Loucy (cell line): ENCODE measurements around the gene UPF1.
"Not testable (repeated sequence)": the region's sequence is repeated elsewhere in the genome, so short reads cannot be mapped to it uniquely, and the experiment has no call there.

Source experiments
- H2AFZ ChIP-seq: fragments of 200-600 bp; sonication (generic); 2 replicates; pipeline ENCODE4 v1.6.0; 2016; ENCODE audit warnings: antibody characterized with exemption, mild to moderate bottlenecking, low read length, moderate library complexity
- H3F3A ChIP-seq: fragments of 200-600 bp; 2 replicates; pipeline ENCODE4 v1.6.0; 2016; ENCODE audit warnings: antibody characterized with exemption, low read depth, mild to moderate bottlenecking
- H3K27me3 ChIP-seq: fragments of 200-600 bp; sonication (generic); 2 replicates; pipeline ENCODE4 v1.6.1; 2014; ENCODE audit warnings: low read length, mild to moderate bottlenecking; ENCODE audit not compliant: insufficient read depth, poor library complexity, severe bottlenecking
- H3K36me3 ChIP-seq: fragments of 200-600 bp; sonication (generic); 2 replicates; pipeline ENCODE4 v1.6.1; 2016; ENCODE audit warnings: low read length; ENCODE audit not compliant: insufficient read depth
- H3K4me1 ChIP-seq: fragments of 200-600 bp; sonication (generic); 2 replicates; pipeline ENCODE4 v1.5.1; 2014; ENCODE audit warnings: low read length, mild to moderate bottlenecking; ENCODE audit not compliant: insufficient read depth, poor library complexity, severe bottlenecking
- H3K4me2 ChIP-seq: fragments of 200-600 bp; sonication (generic); 2 replicates; pipeline ENCODE4 v1.6.0; 2014; ENCODE audit warnings: antibody characterized with exemption, low read length, low read depth, mild to moderate bottlenecking; ENCODE audit not compliant: poor library complexity, severe bottlenecking
- H3K4me3 ChIP-seq: fragments of 200-600 bp; sonication (generic); 2 replicates; pipeline ENCODE4 v1.5.1; 2014; ENCODE audit warnings: low read length, mild to moderate bottlenecking, mixed read lengths; ENCODE audit not compliant: poor library complexity, severe bottlenecking
- H3K79me2 ChIP-seq: fragments of 200-600 bp; sonication (generic); 2 replicates; pipeline ENCODE4 v1.6.1; 2014; ENCODE audit warnings: low read length; ENCODE audit not compliant: insufficient read depth
- H3K9ac ChIP-seq: fragments of 200-600 bp; sonication (generic); 2 replicates; pipeline ENCODE4 v1.6.0; 2014; ENCODE audit warnings: mild to moderate bottlenecking, low read depth, low read length, moderate library complexity; ENCODE audit not compliant: poor library complexity, severe bottlenecking
- H3K9me2 ChIP-seq: fragments of 200-600 bp; sonication (generic); replicated peaks from 2 replicates; pipeline ENCODE4 v1.6.1; 2016; ENCODE audit warnings: low read depth, low read length, mixed read lengths
- H3K9me3 ChIP-seq: fragments of 200-600 bp; sonication (generic); 2 replicates; pipeline ENCODE4 v1.6.1; 2014; ENCODE audit warnings: mild to moderate bottlenecking, antibody characterized with exemption, low read length, low read depth; ENCODE audit not compliant: insufficient read depth
- H4K20me1 ChIP-seq: fragments of 200-600 bp; sonication (generic); 2 replicates; pipeline ENCODE4 v1.6.0; 2014; ENCODE audit warnings: antibody characterized with exemption, low read length, mild to moderate bottlenecking; ENCODE audit not compliant: insufficient read depth, poor library complexity, severe bottlenecking
- EZH2phosphoT487 ChIP-seq: fragments of 200-600 bp; IDR thresholded peaks from 2 replicates; pipeline ENCODE4 v1.6.1; 2018; ENCODE audit warnings: antibody characterized with exemption, mild to moderate bottlenecking, moderate library complexity, borderline replicate concordance
- TF ChIP-seq, protein P1 (sequence below): fragments of 200-600 bp; sonication (generic); conservative IDR thresholded peaks from 2 replicates; pipeline ENCODE4 v1.5.1; 2014; ENCODE audit warnings: mild to moderate bottlenecking, antibody characterized with exemption, low read length

Gene UPF1

DNA sequence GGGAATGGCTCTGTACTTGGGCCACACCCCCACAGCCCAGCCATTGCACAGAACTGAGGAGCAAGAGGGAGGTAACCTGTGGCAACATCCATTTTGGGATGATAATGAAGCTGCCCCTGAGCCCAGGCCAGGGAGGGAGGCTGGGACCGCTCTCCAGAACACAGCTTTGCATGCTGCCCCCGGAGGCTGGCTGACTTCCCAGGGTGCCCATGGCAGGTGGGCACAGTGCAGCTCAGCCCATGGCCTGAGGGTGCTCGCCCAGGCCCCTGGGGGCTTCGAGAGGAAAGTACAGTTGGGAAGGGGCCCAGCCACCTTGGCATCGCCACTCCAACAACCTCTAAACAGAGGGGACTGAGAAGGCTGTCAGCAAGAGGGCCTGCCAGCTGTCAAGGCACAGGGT is 81.7 kb downstream of the UPF1 start:
- Histone ChIP-seq H3K36me3 (no peaks in the 10 kb centered on the region; the same call in 1 of the 2 replicates), H3K9ac (no peak overlapping the region), H3K9me2 (no peaks in the 10 kb centered on the region), H2AFZ (no peak overlapping the region), H3K9me3 (no peaks in the 10 kb centered on the region), H3K79me2 (peaks cover 53% of the 10 kb centered on the region), H3K4me2 (no peak overlapping the region), H3K4me3 (no peak overlapping the region), H3K4me1 (peaks cover 3% of the 10 kb centered on the region), H3F3A (no peaks in the 10 kb centered on the region), H3K27me3 (no peaks in the 10 kb centered on the region), H4K20me1 (peaks cover 13% of the 10 kb centered on the region)
- no peak for TF ChIP-seq EZH2phosphoT487
- TF ChIP-seq, protein P1, sequence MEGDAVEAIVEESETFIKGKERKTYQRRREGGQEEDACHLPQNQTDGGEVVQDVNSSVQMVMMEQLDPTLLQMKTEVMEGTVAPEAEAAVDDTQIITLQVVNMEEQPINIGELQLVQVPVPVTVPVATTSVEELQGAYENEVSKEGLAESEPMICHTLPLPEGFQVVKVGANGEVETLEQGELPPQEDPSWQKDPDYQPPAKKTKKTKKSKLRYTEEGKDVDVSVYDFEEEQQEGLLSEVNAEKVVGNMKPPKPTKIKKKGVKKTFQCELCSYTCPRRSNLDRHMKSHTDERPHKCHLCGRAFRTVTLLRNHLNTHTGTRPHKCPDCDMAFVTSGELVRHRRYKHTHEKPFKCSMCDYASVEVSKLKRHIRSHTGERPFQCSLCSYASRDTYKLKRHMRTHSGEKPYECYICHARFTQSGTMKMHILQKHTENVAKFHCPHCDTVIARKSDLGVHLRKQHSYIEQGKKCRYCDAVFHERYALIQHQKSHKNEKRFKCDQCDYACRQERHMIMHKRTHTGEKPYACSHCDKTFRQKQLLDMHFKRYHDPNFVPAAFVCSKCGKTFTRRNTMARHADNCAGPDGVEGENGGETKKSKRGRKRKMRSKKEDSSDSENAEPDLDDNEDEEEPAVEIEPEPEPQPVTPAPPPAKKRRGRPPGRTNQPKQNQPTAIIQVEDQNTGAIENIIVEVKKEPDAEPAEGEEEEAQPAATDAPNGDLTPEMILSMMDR, result no peak

DNA sequence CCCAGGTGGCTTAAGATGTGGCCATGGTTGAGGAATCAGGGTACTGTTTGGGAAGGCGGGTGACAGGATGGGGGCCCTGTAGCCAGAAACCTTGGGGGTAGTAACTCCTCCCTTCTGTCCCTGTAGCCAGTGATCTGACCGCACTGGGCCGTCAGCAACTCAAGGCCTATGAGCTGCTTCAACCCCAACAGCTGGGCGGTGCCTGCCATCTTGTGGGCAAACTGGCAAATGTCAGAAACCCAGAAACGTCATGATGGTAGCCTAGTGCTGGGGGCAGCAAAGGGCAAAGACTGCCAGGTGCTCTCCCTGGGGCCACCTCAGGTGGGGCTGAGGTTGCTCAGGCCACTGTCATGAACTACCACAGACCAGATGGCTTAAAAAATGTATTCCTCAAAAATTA is 83.9 kb downstream of the UPF1 start:
- Histone ChIP-seq H3K27me3 (no peaks in the 10 kb centered on the region), H3K9ac (peak overlapping the region; percentile 2), H2AFZ (no peak overlapping the region), H3K4me2 (peak overlapping the region; percentile 44), H3K36me3 (no peaks in the 10 kb centered on the region; the same call in 1 of the 2 replicates), H3F3A (no peaks in the 10 kb centered on the region), H3K9me2 (no peaks in the 10 kb centered on the region), H3K4me3 (no peak overlapping the region), H3K9me3 (no peaks in the 10 kb centered on the region), H3K4me1 (peaks cover 3% of the 10 kb centered on the region), H4K20me1 (peaks cover 16% of the 10 kb centered on the region), H3K79me2 (peaks cover 70% of the 10 kb centered on the region)
- TF ChIP-seq EZH2phosphoT487, result no peak
- TF ChIP-seq, protein P1, result peak; percentile 69

DNA sequence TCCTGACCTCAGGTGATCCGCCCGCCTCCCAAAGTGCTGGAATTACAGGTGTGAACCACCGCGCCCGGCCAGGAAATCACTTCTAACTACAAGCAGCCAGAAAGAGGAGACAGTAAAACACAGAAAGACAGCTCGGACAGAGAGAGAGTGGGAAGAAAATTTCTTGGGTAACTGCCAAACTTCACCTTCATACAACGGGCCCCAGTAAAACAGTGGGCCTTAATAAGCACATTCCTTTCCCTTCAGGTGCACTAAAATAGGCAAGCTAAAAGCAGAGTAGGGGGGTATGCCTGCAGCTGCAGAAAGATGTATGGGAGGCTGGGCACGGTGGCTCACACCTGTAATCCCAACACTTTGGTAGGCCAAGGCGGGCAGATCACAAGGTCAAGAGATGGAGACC is 85.8 kb downstream of the UPF1 start:
- Histone ChIP-seq H3K79me2 (peaks cover 83% of the 10 kb centered on the region), H3K4me3 (peak overlapping the region; percentile 88), H4K20me1 (peaks cover 20% of the 10 kb centered on the region), H3K4me2 (peak overlapping the region; percentile 85)
- H3K27me3 ChIP-seq, H3K36me3 ChIP-seq, H3K9me3 ChIP-seq, H2AFZ ChIP-seq, H3K9me2 ChIP-seq, H3F3A ChIP-seq, H3K4me1 ChIP-seq, H3K9ac ChIP-seq: not testable (repeated sequence)
